ENCODE measurements around the gene SPACA9.

GRCh38 chr9:132927704-132928103 is 49.0 kb downstream of the SPACA9 start:
- no peak for TF ChIP-seq CTCF (IDR thresholded peaks at IDR 0.05)
- TF ChIP-seq POLR2A (IDR thresholded peaks at IDR 0.05): no peak

Measured in right lobe of liver (tissue), 4 donors.